ENCODE measurements around the gene SSC5D. TPM values are rescaled to one million over a fixed set of nuclear protein-coding genes. Genes with fewer than 3 reads are reported as not detected.
A peak's percentile ranks its signal among the peaks of the same experiment; 100 is the strongest.
"Not testable (repeated sequence)": the region's sequence is repeated elsewhere in the genome, so short reads cannot be mapped to it uniquely, and the experiment has no call there.

Gene SSC5D
- total RNA-seq, 1 donor from 2014 or later: 0.13 TPM

GRCh38 chr19:55503502-55504251 lies 15.4 kb downstream of the SSC5D start:
- peak; percentile 66 for DNase-seq (ENCODE audit: low read depth, low spot score)

- DNase-seq (ENCODE audit: low read depth, low spot score): no peak
These were observed 16.0 kb downstream of the SSC5D start for GRCh38 chr19:55504252-55504603.

GRCh38 chr19:55504981-55505380 lies 16.7 kb downstream of the SSC5D start:
- DNase-seq (ENCODE audit: low read depth, low spot score): no peak

- no peak for DNase-seq (ENCODE audit: low read depth, low spot score)
These were observed 19.9 kb downstream of the SSC5D start for GRCh38 chr19:55508120-55508519.

- peak; percentile 68 for DNase-seq (ENCODE audit: low read depth, low spot score)
These were observed 28.8 kb downstream of the SSC5D start for GRCh38 chr19:55516878-55517620.

- DNase-seq (ENCODE audit: low read depth, low spot score): no peak
These were observed 31.4 kb downstream of the SSC5D start for GRCh38 chr19:55519451-55520311.

- DNase-seq (ENCODE audit: low read depth, low spot score): no peak
These were observed 32.6 kb downstream of the SSC5D start for GRCh38 chr19:55520691-55521292.

- DNase-seq (ENCODE audit: low read depth, low spot score): no peak
These were observed 37.3 kb downstream of the SSC5D start for GRCh38 chr19:55525289-55526101.

GRCh38 chr19:55526216-55527196 lies 38.3 kb downstream of the SSC5D start:
- no peak for DNase-seq (ENCODE audit: low read depth, low spot score)

GRCh38 chr19:55527197-55528029 lies 39.2 kb downstream of the SSC5D start:
- DNase-seq (ENCODE audit: low read depth, low spot score): no peak

GRCh38 chr19:55528030-55528803 lies 40.0 kb downstream of the SSC5D start:
- DNase-seq (ENCODE audit: low read depth, low spot score): no peak

GRCh38 chr19:55529636-55530234 lies 41.5 kb downstream of the SSC5D start:
- no peak for DNase-seq (ENCODE audit: low read depth, low spot score)

- no peak for DNase-seq (ENCODE audit: low read depth, low spot score)
These were observed 42.8 kb downstream of the SSC5D start for GRCh38 chr19:55530996-55531395.

GRCh38 chr19:55534280-55534679 lies 46.0 kb downstream of the SSC5D start:
- DNase-seq (ENCODE audit: low read depth, low spot score): not testable (repeated sequence)

- DNase-seq (ENCODE audit: low read depth, low spot score): no peak
These were observed 47.1 kb downstream of the SSC5D start for GRCh38 chr19:55535173-55535964.

GRCh38 chr19:55535965-55536350 lies 47.7 kb downstream of the SSC5D start:
- DNase-seq (ENCODE audit: low read depth, low spot score): no peak

- no peak for DNase-seq (ENCODE audit: low read depth, low spot score)
These were observed 48.1 kb downstream of the SSC5D start for GRCh38 chr19:55536366-55536765.
